CD4-positive, alpha-beta T cell treated with Interleukin-12 subunit alpha and Interleukin-12 subunit beta, for 1 hour (primary cell): ENCODE measurements around the gene APBA2.
A peak's percentile ranks its signal among the peaks of the same experiment; 100 is the strongest.

ENCODE experiments used
- DNase-seq: peaks from one replicate; pipeline ENCODE4 v3.0.0-alpha.2; 2020

APBA2 gene

GRCh38 chr15:28962851-28963710, 77.3 kb downstream of the APBA2 start:
- DNase-seq, result no peak

DNA sequence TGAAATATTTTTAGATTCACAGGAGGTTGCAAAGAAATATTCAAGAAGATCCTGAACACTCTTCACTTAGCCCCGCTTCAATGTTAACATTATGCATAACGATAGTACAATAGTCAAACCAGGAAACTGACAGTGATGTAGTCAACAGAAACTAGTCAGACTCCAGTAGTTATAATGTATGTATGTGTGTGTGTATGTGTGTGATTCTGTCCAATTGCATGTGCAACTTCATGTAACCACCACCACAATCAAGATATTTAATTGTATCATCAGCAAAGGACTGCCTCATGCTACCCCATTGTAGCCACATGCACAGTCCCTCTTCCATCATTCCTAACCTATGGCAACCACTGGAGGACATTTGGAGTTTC, 77.9 kb downstream of the APBA2 start:
- no peak for DNase-seq

GRCh38 chr15:28964098-28964497, 78.3 kb downstream of the APBA2 start:
- no peak for DNase-seq

DNA sequence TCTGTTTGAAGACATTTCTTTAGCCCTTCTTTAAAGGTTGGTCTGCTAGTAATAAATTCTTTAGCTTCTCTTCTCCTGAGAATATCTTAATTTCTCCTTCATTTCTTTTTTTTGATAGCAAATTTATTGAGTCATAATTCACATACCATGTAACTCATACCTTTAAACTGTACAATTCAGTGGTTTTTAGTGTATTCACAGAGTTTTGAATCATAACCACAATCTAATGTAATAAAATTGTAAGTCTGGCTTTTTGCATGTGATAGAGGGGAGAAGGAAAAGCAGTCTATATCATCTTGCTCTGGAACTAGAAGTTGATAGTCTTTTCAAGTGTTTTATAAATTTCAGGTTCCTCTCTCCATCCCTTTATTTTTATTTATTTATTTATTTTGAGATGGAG, 81.3 kb downstream of the APBA2 start:
- DNase-seq, result no peak

- no peak for DNase-seq
These were observed 82.2 kb downstream of the APBA2 start for GRCh38 chr15:28967990-28968389.

DNA sequence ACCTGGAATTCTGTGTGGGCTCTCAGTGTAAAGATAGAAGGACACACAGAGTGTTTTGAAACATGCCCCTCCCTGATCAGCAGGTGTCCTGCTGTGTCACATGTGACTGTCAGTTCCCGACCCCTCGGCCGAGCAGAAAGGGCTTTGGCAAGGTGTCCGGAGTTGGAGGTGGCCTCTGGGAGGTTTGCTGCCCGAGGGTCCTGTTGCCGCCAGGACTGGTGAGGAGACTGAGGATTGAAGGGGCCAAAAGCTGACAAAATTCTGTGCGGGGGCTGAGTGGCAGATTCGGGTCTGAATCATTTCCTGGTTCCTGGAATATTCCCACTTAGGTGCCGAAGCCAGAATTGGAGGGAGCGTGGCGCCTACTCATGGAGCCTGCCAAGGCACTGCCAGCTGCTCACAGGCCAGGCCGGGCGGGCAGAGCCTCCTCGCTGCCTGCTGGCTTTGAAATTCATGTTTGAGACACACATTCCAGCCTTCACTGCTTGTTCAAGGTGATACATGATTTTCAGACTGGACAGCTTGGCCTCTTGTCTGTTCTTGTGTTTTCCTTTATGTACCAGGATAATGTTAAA, 83.8 kb downstream of the APBA2 start:
- no peak for DNase-seq

- DNase-seq, result peak; percentile 34
These were observed 88.4 kb downstream of the APBA2 start for GRCh38 chr15:28974142-28974541.

DNA sequence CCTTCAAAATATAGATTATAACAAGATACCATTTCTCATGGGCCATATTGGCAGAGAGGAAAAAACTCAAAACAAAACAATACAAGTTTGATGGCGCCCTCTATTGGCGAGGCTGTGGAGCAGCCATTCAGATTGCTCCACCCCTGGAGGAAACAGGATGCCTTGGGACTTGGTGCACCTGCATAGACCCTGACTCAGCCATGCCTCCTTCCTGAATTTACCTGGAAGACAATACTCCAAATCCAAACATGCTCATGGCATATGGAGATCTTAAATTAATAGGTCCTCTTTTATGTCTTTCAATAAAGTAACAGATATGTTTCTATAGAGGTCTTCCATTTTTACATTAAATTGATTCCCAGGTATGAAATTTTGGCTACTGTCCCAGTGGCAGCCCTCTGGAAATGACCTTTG, 90.0 kb downstream of the APBA2 start:
- peak; percentile 71 for DNase-seq

DNA sequence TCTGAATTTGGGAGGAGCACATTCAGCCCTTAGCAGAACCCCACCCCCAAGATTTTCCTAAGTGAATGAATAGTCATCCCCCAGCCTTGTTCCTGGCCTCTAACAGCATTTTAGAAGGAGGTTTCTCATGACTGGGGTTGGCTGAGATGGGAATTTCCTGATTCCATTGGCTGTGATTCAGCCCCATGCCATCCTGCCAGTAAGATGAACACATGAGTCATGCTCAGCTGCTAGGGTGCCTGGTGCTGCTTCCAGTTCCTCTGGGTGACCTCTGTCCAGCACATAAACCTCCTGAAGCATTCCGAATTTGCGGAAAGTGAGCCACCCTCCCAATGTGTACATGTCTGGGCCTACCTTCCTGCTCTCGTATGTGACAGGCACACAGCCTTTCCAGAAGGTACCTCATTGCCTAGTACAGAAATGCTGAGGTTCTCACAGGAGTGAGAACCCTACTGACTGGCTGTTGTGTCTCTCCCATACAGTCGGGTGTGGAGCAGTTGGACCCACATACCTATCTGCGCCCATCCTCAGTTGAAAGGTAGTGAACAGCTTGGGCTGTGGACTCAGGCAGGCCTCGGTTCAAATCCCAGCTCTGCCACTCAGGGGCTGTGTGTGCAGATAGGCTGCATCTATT, 91.7 kb downstream of the APBA2 start:
- DNase-seq, result no peak

DNA sequence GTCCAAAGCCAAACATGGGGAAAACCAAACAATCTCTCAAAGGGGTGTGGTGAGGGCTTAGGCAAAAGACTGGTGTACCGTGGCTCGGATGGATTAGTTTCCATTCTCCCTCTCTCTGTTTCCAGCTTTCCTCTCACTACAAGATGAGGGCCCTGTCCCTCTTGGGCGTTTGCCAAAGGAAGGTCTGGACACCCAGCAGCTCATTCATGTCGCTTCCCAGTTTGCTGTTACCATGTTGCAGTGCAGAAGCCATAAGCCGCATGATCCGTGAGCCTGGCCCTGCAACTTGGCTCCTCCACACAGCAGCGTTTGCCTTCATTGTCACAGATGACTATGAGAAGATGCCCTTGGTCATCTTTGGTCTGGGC, 92.2 kb downstream of the APBA2 start:
- no peak for DNase-seq

GRCh38 chr15:28978661-28979060, 92.9 kb downstream of the APBA2 start:
- no peak for DNase-seq

DNA sequence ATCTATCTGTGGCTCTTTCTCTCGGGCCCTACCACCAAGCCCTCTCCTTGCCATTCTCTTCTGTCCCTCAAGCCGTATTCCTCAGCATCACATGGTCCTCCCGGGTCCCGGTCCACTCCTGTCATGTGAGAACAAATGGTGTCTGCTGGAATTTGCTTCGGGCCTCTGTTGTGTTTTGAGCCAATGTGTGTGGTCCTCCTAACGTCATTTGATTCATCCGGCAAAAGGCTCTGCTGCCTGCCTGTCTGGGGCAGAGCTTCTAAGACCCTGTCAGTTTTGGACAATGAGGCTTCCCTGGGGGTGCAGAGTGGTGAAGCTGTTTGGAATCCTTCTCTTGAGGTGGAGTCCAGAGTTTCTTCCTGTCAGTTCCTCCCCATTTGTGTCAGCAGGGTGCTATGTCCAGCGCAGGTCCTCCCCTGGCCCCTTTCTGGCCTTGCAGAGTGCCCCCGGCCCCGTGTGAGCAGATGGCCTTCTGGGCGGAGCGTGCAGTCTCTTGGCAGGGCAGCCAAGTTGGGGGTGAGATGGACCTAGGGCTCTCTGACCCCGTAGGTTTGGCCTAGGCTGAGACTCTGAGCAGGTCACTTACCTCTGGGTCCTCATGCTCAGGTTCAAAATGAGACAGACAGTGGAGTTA, 93.6 kb downstream of the APBA2 start:
- no peak for DNase-seq

- no peak for DNase-seq
These were observed 95.1 kb downstream of the APBA2 start for GRCh38 chr15:28980709-28981350.

GRCh38 chr15:28981351-28981720, 95.6 kb downstream of the APBA2 start:
- DNase-seq, result no peak

DNA sequence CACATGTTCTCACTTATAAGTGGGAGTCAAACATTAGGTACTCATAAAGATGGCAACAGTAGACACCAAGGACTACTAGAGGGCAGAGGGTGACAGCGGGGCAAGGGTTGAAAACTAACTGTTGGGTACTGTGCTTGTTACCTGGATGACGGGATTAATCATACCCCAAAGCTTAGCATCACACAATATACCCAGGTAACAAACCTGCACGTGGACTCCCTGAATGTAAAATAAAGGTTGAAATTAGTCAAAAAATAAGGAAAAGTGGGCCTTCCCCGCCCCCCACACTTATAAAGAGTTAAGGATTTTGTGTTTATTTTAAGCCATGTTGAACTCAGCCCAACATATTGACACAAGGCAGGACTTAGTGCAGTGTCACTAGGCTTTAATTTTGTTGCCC, 96.1 kb downstream of the APBA2 start:
- DNase-seq, result no peak

- no peak for DNase-seq
These were observed 97.1 kb downstream of the APBA2 start for GRCh38 chr15:28982886-28983285.

DNA sequence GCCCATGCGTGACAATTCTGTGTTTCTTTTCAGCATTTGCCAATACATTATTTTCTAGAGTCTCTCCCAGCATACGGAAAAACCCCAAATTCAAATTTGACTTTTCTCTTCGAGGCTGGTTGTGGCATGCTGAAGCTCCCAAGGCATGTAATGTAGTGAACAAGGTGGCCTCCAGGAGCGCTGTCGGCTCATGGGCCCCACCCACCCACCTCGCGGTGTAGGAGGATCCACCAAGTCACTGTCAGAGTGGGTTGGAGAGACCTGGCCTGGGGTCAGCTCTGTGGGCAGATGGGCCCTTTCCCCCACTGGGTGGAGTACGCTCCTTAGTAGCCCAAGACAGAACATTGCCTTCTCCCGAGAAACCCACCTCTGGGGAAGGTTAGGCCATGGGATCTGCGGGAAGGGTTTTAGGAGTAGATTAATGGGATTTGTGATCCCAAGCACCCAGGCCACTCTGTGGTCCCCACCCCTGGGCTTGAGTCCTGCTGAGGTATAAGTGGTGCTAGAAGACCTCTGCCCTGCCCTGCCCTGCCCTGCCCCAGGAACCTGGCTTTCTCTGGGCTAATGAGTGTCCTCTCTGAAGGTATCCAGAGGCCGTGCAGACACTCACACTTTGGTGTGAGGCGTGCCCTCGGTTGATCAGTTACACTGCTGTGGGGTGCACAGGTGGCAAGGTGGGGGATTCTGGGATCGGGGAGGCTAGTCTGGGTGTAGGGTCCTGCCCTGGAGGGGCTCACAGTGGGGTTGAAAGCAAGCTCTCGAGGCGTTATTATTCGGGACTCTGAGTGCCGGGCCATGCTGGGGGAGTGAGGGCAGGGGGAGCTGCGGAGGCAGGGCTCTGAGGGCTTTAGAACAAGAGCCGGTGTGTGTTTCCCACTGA, 97.9 kb downstream of the APBA2 start:
- DNase-seq, result no peak

GRCh38 chr15:28984421-28985315, 98.9 kb downstream of the APBA2 start:
- peak; percentile 14 for DNase-seq

GRCh38 chr15:28985316-28985645, 99.5 kb downstream of the APBA2 start:
- DNase-seq, result no peak

DNA sequence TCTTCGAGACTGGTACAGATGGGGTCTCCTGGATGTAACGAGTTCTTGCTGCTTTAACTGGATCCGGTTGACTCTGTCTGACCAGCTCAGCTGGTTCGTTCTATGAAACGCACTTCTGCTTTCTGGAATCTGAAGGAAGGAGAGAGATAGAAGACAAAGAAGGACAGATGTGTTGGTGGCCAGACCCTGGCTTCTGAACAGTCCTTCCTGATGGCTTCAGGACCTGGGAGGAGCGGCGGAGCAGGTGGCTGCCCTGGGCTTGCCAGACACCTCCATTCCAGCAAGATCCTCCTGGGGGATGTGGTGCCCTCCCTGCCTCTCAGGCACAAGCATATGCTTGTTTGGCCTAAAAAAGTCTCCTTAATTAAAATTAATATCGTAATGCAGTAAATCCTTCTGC, 99.9 kb downstream of the APBA2 start:
- DNase-seq, result no peak

GRCh38 chr15:28986108-28986507, 100.3 kb downstream of the APBA2 start:
- peak; percentile 34 for DNase-seq
